HEK293 (cell line): ENCODE data around the gene CYP2E1.

Experiments
- PBX3 ChIP-seq: sonication (generic); formaldehyde crosslinking; IDR thresholded peaks from 2 replicates; pipeline ENCODE4 v1.8.1; 2022; ENCODE audit warnings: mild to moderate bottlenecking, moderate library complexity, missing genetic modification reagents
- ZNF416 ChIP-seq: fragments of 450-650 bp; formaldehyde crosslinking; IDR thresholded peaks from 2 replicates; pipeline ENCODE4 v1.5.1; 2016; ENCODE audit warnings: missing biosample characterization, missing genetic modification characterization
- ZNF501 ChIP-seq: fragments of 450-650 bp; formaldehyde crosslinking; IDR thresholded peaks from 2 replicates; pipeline ENCODE4 v1.5.1; 2016; ENCODE audit warnings: missing biosample characterization, missing genetic modification characterization
- ZNF776 ChIP-seq: fragments of 450-650 bp; formaldehyde crosslinking; IDR thresholded peaks from 2 replicates; pipeline ENCODE4 v1.5.0; 2017; ENCODE audit warnings: missing biosample characterization, missing genetic modification characterization, borderline replicate concordance

GRCh38 chr10:133532871-133533270, 5.7 kb downstream of the CYP2E1 start:
- TF ChIP-seq PBX3 (CRISPR knock-in tag) (no peak), ZNF776 (tag by site-specific recombination) (no peak), ZNF501 (tag by site-specific recombination) (no peak), ZNF416 (tag by site-specific recombination) (no peak)
